GM23338 (cell line): ENCODE measurements around the gene PROX1. TPM values are rescaled to one million over a fixed set of nuclear protein-coding genes. Genes with fewer than 3 reads are reported as not detected.

ENCODE experiments used
- ATAC-seq: fragments of 200-7000 bp; cut with Tn5 transposase; 3 replicates; pipeline ENCODE4 v1.9.1; 2020
- DNase-seq: peaks from one replicate; pipeline ENCODE4 v3.0.0-alpha.2; 2015; ENCODE audit warnings: low spot score
- H2AFZ ChIP-seq: fragments of 200-600 bp; sonication (generic); 2 replicates; pipeline ENCODE4 v1.8.0; 2016; ENCODE audit warnings: antibody characterized with exemption, mild to moderate bottlenecking, moderate library complexity
- H3F3A ChIP-seq: fragments of 200-600 bp; sonication (generic); replicated peaks from 2 replicates; pipeline ENCODE4 v1.8.0; 2017; ENCODE audit warnings: antibody characterized with exemption, mixed run types, low read depth
- H3K27ac ChIP-seq: fragments of 200-600 bp; sonication (generic); 2 replicates; pipeline ENCODE4 v1.6.1; 2016; ENCODE audit warnings: low read depth
- H3K27me3 ChIP-seq: fragments of 200-600 bp; sonication (generic); 2 replicates; pipeline ENCODE4 v1.8.0; 2016; ENCODE audit warnings: mild to moderate bottlenecking, mixed run types, moderate library complexity; ENCODE audit not compliant: insufficient read depth
- H3K36me3 ChIP-seq: fragments of 200-600 bp; sonication (generic); 2 replicates; pipeline ENCODE4 v1.8.0; 2016; ENCODE audit warnings: mild to moderate bottlenecking; ENCODE audit not compliant: insufficient read depth
- H3K4me1 ChIP-seq: fragments of 200-600 bp; sonication (generic); 2 replicates; pipeline ENCODE4 v1.8.0; 2016; ENCODE audit warnings: mild to moderate bottlenecking, moderate library complexity; ENCODE audit not compliant: insufficient read depth
- H3K4me2 ChIP-seq: fragments of 200-600 bp; sonication (generic); 2 replicates; pipeline ENCODE4 v1.7.1; 2017; ENCODE audit warnings: mixed run types
- H3K4me3 ChIP-seq: fragments of 200-600 bp; sonication (generic); 2 replicates; pipeline ENCODE4 v1.6.1; 2016; ENCODE audit warnings: mixed run types
- H3K79me2 ChIP-seq: fragments of 200-600 bp; sonication (generic); replicated peaks from 2 replicates; pipeline ENCODE4 v1.8.0; 2017; ENCODE audit warnings: mild to moderate bottlenecking; ENCODE audit not compliant: insufficient read depth
- H3K9me2 ChIP-seq: fragments of 200-600 bp; sonication (generic); 2 replicates; pipeline ENCODE4 v1.8.0; 2017; ENCODE audit not compliant: insufficient read depth
- H4K20me1 ChIP-seq: fragments of 200-600 bp; sonication (generic); replicated peaks from 2 replicates; pipeline ENCODE4 v1.8.0; 2017; ENCODE audit warnings: mild to moderate bottlenecking; ENCODE audit not compliant: insufficient read depth
- H3K27ac Mint-ChIP-seq: 2 replicates; pipeline ENCODE4 v1.8.0; 2020; ENCODE audit warnings: inconsistent platforms, mild to moderate bottlenecking, moderate library complexity, mixed read lengths
- H3K27me3 Mint-ChIP-seq: 3 replicates; pipeline ENCODE4 v1.8.0; 2022; ENCODE audit warnings: low read depth, mild to moderate bottlenecking, moderate library complexity, mixed read lengths, inconsistent platforms; ENCODE audit not compliant: insufficient read depth, poor library complexity
- H3K36me3 Mint-ChIP-seq: 3 replicates; pipeline ENCODE4 v1.8.0; 2021; ENCODE audit warnings: low read depth, mild to moderate bottlenecking, inconsistent platforms, moderate library complexity, mixed read lengths
- H3K4me1 Mint-ChIP-seq: 3 replicates; pipeline ENCODE4 v1.8.0; 2020; ENCODE audit warnings: mild to moderate bottlenecking, inconsistent platforms, mixed read lengths
- H3K4me3 Mint-ChIP-seq: 3 replicates; pipeline ENCODE4 v1.8.0; 2021; ENCODE audit warnings: moderate library complexity, mild to moderate bottlenecking, inconsistent platforms, mixed read lengths
- H3K9me3 Mint-ChIP-seq: 3 replicates; pipeline ENCODE4 v1.8.0; 2020; ENCODE audit warnings: moderate library complexity, mild to moderate bottlenecking, inconsistent platforms, mixed read lengths
- CREB1 ChIP-seq: fragments of 250-450 bp; sonication (Bioruptor Pico); IDR thresholded peaks from 2 replicates; pipeline ENCODE4 v1.5.0; 2020; ENCODE audit warnings: low read depth, mild to moderate bottlenecking, moderate library complexity
- CTCF ChIP-seq, 2 experiments: fragments of 200-600 bp in 1 of 2; sonication (generic) in 1 of 2; conservative IDR thresholded peaks; 2 replicates each; pipeline versions ENCODE4 v1.5.1 to v1.6.1; 2016 to 2017; ENCODE audit warnings: antibody characterized with exemption in 2 of 2, low read depth in 2 of 2, mild to moderate bottlenecking in 2 of 2, moderate library complexity in 1 of 2
- ETS1 ChIP-seq: IDR thresholded peaks from 2 replicates; pipeline ENCODE4 v1.6.1; 2016; ENCODE audit warnings: antibody characterized with exemption
- EZH2 ChIP-seq: fragments of 200-600 bp; sonication (generic); IDR thresholded peaks from one replicate; pipeline ENCODE4 v1.8.0; 2017; ENCODE audit warnings: antibody characterized with exemption, mild to moderate bottlenecking, low read depth; ENCODE audit not compliant: unreplicated experiment
- EZH2phosphoT487 ChIP-seq: fragments of 200-600 bp; sonication (generic); IDR thresholded peaks from one replicate; pipeline ENCODE4 v1.8.1; 2018; ENCODE audit warnings: antibody characterized with exemption; ENCODE audit not compliant: unreplicated experiment
- JUNB ChIP-seq: IDR thresholded peaks from one replicate; pipeline ENCODE4 v1.6.1; 2016; ENCODE audit warnings: antibody characterized with exemption; ENCODE audit not compliant: unreplicated experiment
- NANOG ChIP-seq: IDR thresholded peaks from 2 replicates; pipeline ENCODE4 v1.6.1; 2016; ENCODE audit warnings: antibody characterized with exemption, borderline replicate concordance
- POLR2AphosphoS5 ChIP-seq: IDR thresholded peaks from 2 replicates; pipeline ENCODE4 v1.6.1; 2016; ENCODE audit warnings: antibody characterized with exemption, low read depth
- REST ChIP-seq: IDR thresholded peaks from one replicate; pipeline ENCODE4 v1.6.1; 2018; ENCODE audit warnings: antibody characterized with exemption; ENCODE audit not compliant: unreplicated experiment
- STAT1 ChIP-seq: IDR thresholded peaks from one replicate; pipeline ENCODE4 v1.6.1; 2016; ENCODE audit warnings: antibody characterized with exemption; ENCODE audit not compliant: unreplicated experiment
- ZNF114 ChIP-seq: fragments of 250-450 bp; sonication (Bioruptor Pico); IDR thresholded peaks from 2 replicates; pipeline ENCODE4 v1.5.0; 2020; ENCODE audit warnings: mild to moderate bottlenecking, moderate library complexity
- ZNF331 ChIP-seq: fragments of 250-450 bp; sonication (Bioruptor Pico); IDR thresholded peaks from 2 replicates; pipeline ENCODE4 v1.5.0; 2020; ENCODE audit warnings: low read depth, mild to moderate bottlenecking, moderate library complexity
- ZNF462 ChIP-seq: fragments of 250-450 bp; sonication (Bioruptor Pico); IDR thresholded peaks from 2 replicates; pipeline ENCODE4 v1.5.0; 2020; ENCODE audit warnings: mild to moderate bottlenecking, moderate library complexity
- polyA plus RNA-seq: library from polyadenylated mRNA; unstranded; fragments of >200 nt; fragmentation: Nextera tagmentation; extraction: Ambion mirVana; gene quantifications from 2 replicates; pipeline ENCODE4 v1.2.1, GENCODE V29; 2016
- total RNA-seq: library from RNA; depleted of rRNA; stranded (reverse); fragments of >200 nt; shearing (Covaris generic); gene quantifications from 2 replicates; pipeline ENCODE4 v1.2.3, GENCODE V29; 2014

Gene PROX1
- total and polyA plus RNA-seq, 2 experiments from 2014 or later: 0.49 to 0.66 TPM

GRCh38 chr1:214074477-214074876, 86.7 kb downstream of the PROX1 start:
- Mint-ChIP-seq H3K36me3 (no peaks in the 10 kb centered on the region), H3K4me3 (no peak overlapping the region), H3K27ac (no peak overlapping the region), H3K27me3 (no peaks in the 10 kb centered on the region), H3K4me1 (peaks cover 25% of the 10 kb centered on the region), H3K9me3 (no peaks in the 10 kb centered on the region)
- Histone ChIP-seq H2AFZ (no peak overlapping the region), H3K27me3 (no peaks in the 10 kb centered on the region), H3K36me3 (no peaks in the 10 kb centered on the region), H3K4me3 (no peak overlapping the region), H3K27ac (no peak overlapping the region), H3K4me2 (no peak overlapping the region), H3K9me2 (no peaks in the 10 kb centered on the region), H4K20me1 (no peaks in the 10 kb centered on the region), H3K4me1 (peaks cover 17% of the 10 kb centered on the region), H3F3A (no peaks in the 10 kb centered on the region; the same call in 1 of the 2 replicates), H3K79me2 (no peaks in the 10 kb centered on the region)
- no peak for ATAC-seq
- TF ChIP-seq ETS1 (no peak), EZH2 (no peak), ZNF331 (no peak), JUNB (no peak), NANOG (no peak), CTCF (conservative IDR thresholded peaks at IDR 0.05; ENCODE audit: low read depth in 2 of 2) (no peak), STAT1 (no peak), ZNF114 (CRISPR knock-in tag) (no peak), CREB1 (CRISPR knock-in tag) (no peak), POLR2AphosphoS5 (no peak), EZH2phosphoT487 (no peak), ZNF462 (CRISPR knock-in tag) (no peak), REST (no peak)
- no peak for DNase-seq
